Fibroblast of lung (primary cell): ENCODE measurements around the gene NRG4.

Source experiments
- EZH2 ChIP-seq: IDR thresholded peaks from 2 replicates; pipeline ENCODE4 v1.5.1; 2012; ENCODE audit warnings: low read length, control low read depth, mild to moderate bottlenecking; ENCODE audit errors: missing control alignments
- TF ChIP-seq, protein P1 (sequence below), 2 donors: IDR thresholded peaks in 1 of 2; conservative IDR thresholded peaks in 1 of 2; 1 replicate in 1 of 2; 2 replicates in 1 of 2; pipeline ENCODE4 v1.5.1; 2011 to 2012; ENCODE audit warnings: low read length in 2 of 2, control low read depth in 1 of 2, inconsistent platforms in 1 of 2, low read depth in 1 of 2, mild to moderate bottlenecking in 1 of 2

GRCh38 chr15:75952525-75952924 lies 59.7 kb downstream of the NRG4 start:
- TF ChIP-seq, protein P1, sequence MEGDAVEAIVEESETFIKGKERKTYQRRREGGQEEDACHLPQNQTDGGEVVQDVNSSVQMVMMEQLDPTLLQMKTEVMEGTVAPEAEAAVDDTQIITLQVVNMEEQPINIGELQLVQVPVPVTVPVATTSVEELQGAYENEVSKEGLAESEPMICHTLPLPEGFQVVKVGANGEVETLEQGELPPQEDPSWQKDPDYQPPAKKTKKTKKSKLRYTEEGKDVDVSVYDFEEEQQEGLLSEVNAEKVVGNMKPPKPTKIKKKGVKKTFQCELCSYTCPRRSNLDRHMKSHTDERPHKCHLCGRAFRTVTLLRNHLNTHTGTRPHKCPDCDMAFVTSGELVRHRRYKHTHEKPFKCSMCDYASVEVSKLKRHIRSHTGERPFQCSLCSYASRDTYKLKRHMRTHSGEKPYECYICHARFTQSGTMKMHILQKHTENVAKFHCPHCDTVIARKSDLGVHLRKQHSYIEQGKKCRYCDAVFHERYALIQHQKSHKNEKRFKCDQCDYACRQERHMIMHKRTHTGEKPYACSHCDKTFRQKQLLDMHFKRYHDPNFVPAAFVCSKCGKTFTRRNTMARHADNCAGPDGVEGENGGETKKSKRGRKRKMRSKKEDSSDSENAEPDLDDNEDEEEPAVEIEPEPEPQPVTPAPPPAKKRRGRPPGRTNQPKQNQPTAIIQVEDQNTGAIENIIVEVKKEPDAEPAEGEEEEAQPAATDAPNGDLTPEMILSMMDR (conservative IDR thresholded peaks at IDR 0.05 in 1 of 2, IDR thresholded peaks at IDR 0.05 in 1 of 2; ENCODE audit: low read depth in 1 of 2, low read length in 2 of 2), result no peak
- TF ChIP-seq EZH2, result no peak
